Measurements from ENCODE around the gene IGLL1. TPM values are rescaled to one million over a fixed set of nuclear protein-coding genes. Genes with fewer than 3 reads are reported as not detected.
"Not testable (repeated sequence)": the region's sequence is repeated elsewhere in the genome, so short reads cannot be mapped to it uniquely, and the experiment has no call there.

Gene IGLL1
- total RNA-seq, 1 donor from 2014 or later = not detected

- H3K4me3 Mint-ChIP-seq (ENCODE audit: unreplicated experiment) = no peak overlapping the region
- no peak for TF ChIP-seq EZH2 (IDR thresholded peaks at IDR 0.05; ENCODE audit: insufficient read depth, low read length)
- TF ChIP-seq, protein P1, sequence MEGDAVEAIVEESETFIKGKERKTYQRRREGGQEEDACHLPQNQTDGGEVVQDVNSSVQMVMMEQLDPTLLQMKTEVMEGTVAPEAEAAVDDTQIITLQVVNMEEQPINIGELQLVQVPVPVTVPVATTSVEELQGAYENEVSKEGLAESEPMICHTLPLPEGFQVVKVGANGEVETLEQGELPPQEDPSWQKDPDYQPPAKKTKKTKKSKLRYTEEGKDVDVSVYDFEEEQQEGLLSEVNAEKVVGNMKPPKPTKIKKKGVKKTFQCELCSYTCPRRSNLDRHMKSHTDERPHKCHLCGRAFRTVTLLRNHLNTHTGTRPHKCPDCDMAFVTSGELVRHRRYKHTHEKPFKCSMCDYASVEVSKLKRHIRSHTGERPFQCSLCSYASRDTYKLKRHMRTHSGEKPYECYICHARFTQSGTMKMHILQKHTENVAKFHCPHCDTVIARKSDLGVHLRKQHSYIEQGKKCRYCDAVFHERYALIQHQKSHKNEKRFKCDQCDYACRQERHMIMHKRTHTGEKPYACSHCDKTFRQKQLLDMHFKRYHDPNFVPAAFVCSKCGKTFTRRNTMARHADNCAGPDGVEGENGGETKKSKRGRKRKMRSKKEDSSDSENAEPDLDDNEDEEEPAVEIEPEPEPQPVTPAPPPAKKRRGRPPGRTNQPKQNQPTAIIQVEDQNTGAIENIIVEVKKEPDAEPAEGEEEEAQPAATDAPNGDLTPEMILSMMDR (IDR thresholded peaks at IDR 0.05; ENCODE audit: insufficient read depth, low read depth, low read length) = no peak
- FAIRE-seq = no peak
Observed at GRCh38 chr22:23575601-23576000, 4.5 kb downstream of the IGLL1 start.

DNA sequence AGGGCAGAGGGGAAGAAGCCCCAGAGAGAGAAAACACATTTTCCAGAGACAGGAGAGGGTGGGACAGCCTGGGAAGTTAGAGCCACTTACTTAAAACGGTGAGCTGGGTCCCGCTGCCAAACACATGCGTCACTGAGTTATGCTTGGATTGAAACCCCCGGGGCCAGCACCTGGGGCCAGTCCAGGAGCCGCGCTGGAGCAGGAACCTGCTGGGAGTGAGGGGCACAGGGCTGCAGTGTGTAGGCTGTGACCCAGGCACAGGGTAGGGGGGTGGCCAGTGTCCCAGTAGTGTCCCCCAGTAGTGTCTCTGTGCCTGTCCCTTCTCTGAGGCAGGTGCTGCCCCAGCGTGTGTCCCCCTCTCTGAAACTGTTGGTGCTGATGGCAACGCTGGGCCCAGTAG is 5.2 kb downstream of the IGLL1 start:
- no peak for TF ChIP-seq EZH2 (IDR thresholded peaks at IDR 0.05; ENCODE audit: insufficient read depth, low read length)
- TF ChIP-seq, protein P1 (IDR thresholded peaks at IDR 0.05; ENCODE audit: insufficient read depth, low read depth, low read length) = no peak
- no peaks in the 10 kb centered on the region for H4K20me1 ChIP-seq (ENCODE audit: insufficient read depth, low read length)

More at GRCh38 chr22:23575601-23576000, 4.5 kb downstream of the IGLL1 start:
- Mint-ChIP-seq H3K27ac (ENCODE audit: unreplicated experiment) (no peak overlapping the region), H3K36me3 (ENCODE audit: low read depth, unreplicated experiment) (peaks cover 3% of the 10 kb centered on the region), H3K27me3 (ENCODE audit: low read depth, unreplicated experiment) (peaks cover 50% of the 10 kb centered on the region), H3K9me3 (ENCODE audit: unreplicated experiment) (peaks cover 11% of the 10 kb centered on the region), H3K4me1 (ENCODE audit: low read depth, unreplicated experiment) (no peaks in the 10 kb centered on the region)
- H4K20me1 ChIP-seq (ENCODE audit: insufficient read depth, low read length) = no peaks in the 10 kb centered on the region
- no peak overlapping the region for H2AFZ ChIP-seq (ENCODE audit: low read depth, low read length)
- no peaks in the 10 kb centered on the region for H3K27me3 ChIP-seq (ENCODE audit: insufficient read depth, low read length)
- DNase-seq (ENCODE audit: low read depth) = no peak
- H3K9me3 ChIP-seq (ENCODE audit: insufficient read depth, low read depth, low read length) = no peaks in the 10 kb centered on the region
- no peaks in the 10 kb centered on the region for H3K4me1 ChIP-seq (ENCODE audit: insufficient read depth, low read length)
- no peak overlapping the region for H3K9ac ChIP-seq (ENCODE audit: low read length)
- no peaks in the 10 kb centered on the region for H3K79me2 ChIP-seq (ENCODE audit: insufficient read depth, low read length)
- no peak overlapping the region for H3K4me3 ChIP-seq (ENCODE audit: insufficient read depth, low read depth, low read length)
- no peak overlapping the region for H3K27ac ChIP-seq (ENCODE audit: low read depth, low read length)
- H3K4me2 ChIP-seq (ENCODE audit: low read length) = no peak overlapping the region
- no peaks in the 10 kb centered on the region for H3K36me3 ChIP-seq (ENCODE audit: insufficient read depth, low read length)

DNA sequence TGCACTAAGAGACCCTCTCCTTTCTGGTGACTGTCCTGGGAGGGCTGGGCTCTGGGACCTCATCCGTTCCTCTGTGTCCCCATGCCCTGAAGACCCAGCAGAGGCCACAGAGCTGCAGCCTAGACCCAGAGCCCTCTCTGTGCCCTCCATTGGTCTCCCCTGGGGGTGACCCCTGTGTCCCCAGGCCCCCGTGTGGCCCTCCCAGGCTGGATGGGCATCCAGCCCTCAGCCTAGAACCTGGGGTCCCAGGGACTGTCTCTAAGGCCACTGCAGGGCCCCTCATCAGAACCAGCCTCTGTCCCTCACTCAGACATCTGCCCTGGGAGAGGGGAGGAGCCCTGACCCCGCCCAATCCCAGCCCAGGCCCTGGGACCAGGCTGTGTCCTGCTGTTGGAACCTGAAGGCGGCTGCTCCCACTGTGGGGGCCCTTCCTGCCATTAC is 5.7 kb downstream of the IGLL1 start:
- Mint-ChIP-seq H3K4me3 (ENCODE audit: unreplicated experiment) (no peak overlapping the region), H3K36me3 (ENCODE audit: low read depth, unreplicated experiment) (peaks cover 3% of the 10 kb centered on the region), H3K27me3 (ENCODE audit: low read depth, unreplicated experiment) (peaks cover 52% of the 10 kb centered on the region), H3K4me1 (ENCODE audit: low read depth, unreplicated experiment) (no peaks in the 10 kb centered on the region), H3K27ac (ENCODE audit: unreplicated experiment) (no peak overlapping the region), H3K9me3 (ENCODE audit: unreplicated experiment) (peaks cover 11% of the 10 kb centered on the region)
- no peaks in the 10 kb centered on the region for H3K9me3 ChIP-seq (ENCODE audit: insufficient read depth, low read depth, low read length)
- no peaks in the 10 kb centered on the region for H3K36me3 ChIP-seq (ENCODE audit: insufficient read depth, low read length)
- no peak overlapping the region for H3K4me3 ChIP-seq (ENCODE audit: insufficient read depth, low read depth, low read length)
- no peak overlapping the region for H3K9ac ChIP-seq (ENCODE audit: low read length)
- FAIRE-seq (no peak), DNase-seq (ENCODE audit: low read depth) (no peak)
- no peak overlapping the region for H2AFZ ChIP-seq (ENCODE audit: low read depth, low read length)
- H4K20me1 ChIP-seq (ENCODE audit: insufficient read depth, low read length) = no peaks in the 10 kb centered on the region
- no peaks in the 10 kb centered on the region for H3K79me2 ChIP-seq (ENCODE audit: insufficient read depth, low read length)
- H3K27ac ChIP-seq (ENCODE audit: low read depth, low read length) = no peak overlapping the region
- no peaks in the 10 kb centered on the region for H3K4me1 ChIP-seq (ENCODE audit: insufficient read depth, low read length)
- H3K4me2 ChIP-seq (ENCODE audit: low read length) = no peak overlapping the region
- H3K27me3 ChIP-seq (ENCODE audit: insufficient read depth, low read length) = no peaks in the 10 kb centered on the region
- TF ChIP-seq, protein P1 (IDR thresholded peaks at IDR 0.05; ENCODE audit: insufficient read depth, low read depth, low read length) = no peak
- no peak for TF ChIP-seq EZH2 (IDR thresholded peaks at IDR 0.05; ENCODE audit: insufficient read depth, low read length)

More for the DNA sequence above, 5.2 kb downstream of the IGLL1 start:
- H3K36me3 ChIP-seq (ENCODE audit: insufficient read depth, low read length) = no peaks in the 10 kb centered on the region
- H3K27ac ChIP-seq (ENCODE audit: low read depth, low read length) = no peak overlapping the region
- no peak overlapping the region for H3K4me3 ChIP-seq (ENCODE audit: insufficient read depth, low read depth, low read length)
- Mint-ChIP-seq H3K27me3 (ENCODE audit: low read depth, unreplicated experiment) (peaks cover 52% of the 10 kb centered on the region), H3K36me3 (ENCODE audit: low read depth, unreplicated experiment) (peaks cover 3% of the 10 kb centered on the region), H3K4me1 (ENCODE audit: low read depth, unreplicated experiment) (no peaks in the 10 kb centered on the region), H3K4me3 (ENCODE audit: unreplicated experiment) (no peak overlapping the region), H3K9me3 (ENCODE audit: unreplicated experiment) (peaks cover 11% of the 10 kb centered on the region), H3K27ac (ENCODE audit: unreplicated experiment) (no peak overlapping the region)
- no peak for DNase-seq (ENCODE audit: low read depth)
- no peaks in the 10 kb centered on the region for H3K27me3 ChIP-seq (ENCODE audit: insufficient read depth, low read length)
- no peak overlapping the region for H3K4me2 ChIP-seq (ENCODE audit: low read length)
- no peaks in the 10 kb centered on the region for H3K9me3 ChIP-seq (ENCODE audit: insufficient read depth, low read depth, low read length)
- H3K9ac ChIP-seq (ENCODE audit: low read length) = no peak overlapping the region
- no peak overlapping the region for H2AFZ ChIP-seq (ENCODE audit: low read depth, low read length)
- FAIRE-seq = no peak
- no peaks in the 10 kb centered on the region for H3K4me1 ChIP-seq (ENCODE audit: insufficient read depth, low read length)
- no peaks in the 10 kb centered on the region for H3K79me2 ChIP-seq (ENCODE audit: insufficient read depth, low read length)

DNA sequence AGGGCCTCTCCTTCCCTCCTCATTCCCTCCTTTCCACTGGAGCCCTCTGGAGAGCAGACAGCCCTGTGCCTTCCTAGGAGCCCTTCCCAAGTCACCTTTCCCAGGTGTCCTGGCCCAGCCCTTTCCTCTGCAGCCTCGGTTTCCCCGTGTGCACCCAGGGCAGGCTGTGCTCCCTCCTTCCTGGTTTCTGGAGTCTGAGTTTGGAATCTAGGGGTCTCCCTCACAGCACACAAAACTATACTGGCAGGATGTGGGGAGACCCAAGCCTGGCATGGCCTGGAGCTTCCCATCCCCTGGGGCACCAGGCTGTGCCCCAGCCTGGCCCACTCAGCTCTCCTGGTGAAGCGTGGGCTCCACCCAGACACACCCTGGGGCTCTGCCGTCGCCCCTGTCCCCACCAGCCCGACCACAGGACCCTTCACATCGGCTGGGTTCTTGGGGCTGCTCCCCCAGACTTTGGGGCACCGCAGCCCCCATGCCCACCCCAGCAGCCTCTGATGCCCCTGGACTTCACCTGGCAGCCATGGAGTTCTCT is 6.3 kb downstream of the IGLL1 start:
- H3K27ac ChIP-seq (ENCODE audit: low read depth, low read length); H3K4me2 ChIP-seq (ENCODE audit: low read length); H3K4me3 ChIP-seq (ENCODE audit: insufficient read depth, low read depth, low read length); H3K36me3 ChIP-seq (ENCODE audit: insufficient read depth, low read length); H3K36me3 Mint-ChIP-seq (ENCODE audit: low read depth, unreplicated experiment); H3K27me3 ChIP-seq (ENCODE audit: insufficient read depth, low read length); FAIRE-seq; H3K4me1 Mint-ChIP-seq (ENCODE audit: low read depth, unreplicated experiment); H2AFZ ChIP-seq (ENCODE audit: low read depth, low read length); H3K9ac ChIP-seq (ENCODE audit: low read length); H4K20me1 ChIP-seq (ENCODE audit: insufficient read depth, low read length); DNase-seq (ENCODE audit: low read depth); H3K4me3 Mint-ChIP-seq (ENCODE audit: unreplicated experiment); H3K9me3 ChIP-seq (ENCODE audit: insufficient read depth, low read depth, low read length); H3K4me1 ChIP-seq (ENCODE audit: insufficient read depth, low read length); H3K79me2 ChIP-seq (ENCODE audit: insufficient read depth, low read length); H3K27ac Mint-ChIP-seq (ENCODE audit: unreplicated experiment): not testable (repeated sequence)
- Mint-ChIP-seq H3K27me3 (ENCODE audit: low read depth, unreplicated experiment) (peaks cover 50% of the 10 kb centered on the region), H3K9me3 (ENCODE audit: unreplicated experiment) (peaks cover 11% of the 10 kb centered on the region)
